Measurements from ENCODE around the gene KCND3.

KCND3 gene

DNA sequence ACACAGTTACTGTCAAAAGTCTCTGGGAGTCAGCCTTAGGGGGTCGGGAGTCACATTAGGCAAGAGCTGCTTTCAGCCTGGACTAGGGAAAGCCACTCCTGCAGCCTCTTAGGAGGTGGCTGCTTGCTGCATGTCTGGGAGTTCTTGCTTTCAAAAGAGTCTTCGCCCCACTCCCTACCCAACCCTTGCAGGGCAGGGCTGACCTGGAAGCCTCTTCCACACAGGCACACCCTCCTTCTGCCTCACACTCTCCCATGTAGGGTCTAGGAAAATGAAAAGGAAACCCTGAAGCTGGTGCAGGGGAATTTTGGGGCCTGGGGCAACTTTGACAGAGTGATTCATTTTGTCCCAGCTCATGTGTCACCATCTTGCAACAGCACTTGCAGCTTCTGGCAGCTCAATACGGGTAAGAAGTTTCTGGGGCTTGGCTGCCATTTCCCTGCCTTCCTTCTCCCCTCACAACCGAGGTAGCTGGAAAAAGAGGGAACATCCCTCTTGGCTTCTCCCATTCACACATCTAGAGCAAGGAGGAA is 37.3 kb downstream of the KCND3 start:
- no peak for TF ChIP-seq ZFX (IDR thresholded peaks at IDR 0.05; ENCODE audit: borderline replicate concordance)
- TF ChIP-seq, protein P1, sequence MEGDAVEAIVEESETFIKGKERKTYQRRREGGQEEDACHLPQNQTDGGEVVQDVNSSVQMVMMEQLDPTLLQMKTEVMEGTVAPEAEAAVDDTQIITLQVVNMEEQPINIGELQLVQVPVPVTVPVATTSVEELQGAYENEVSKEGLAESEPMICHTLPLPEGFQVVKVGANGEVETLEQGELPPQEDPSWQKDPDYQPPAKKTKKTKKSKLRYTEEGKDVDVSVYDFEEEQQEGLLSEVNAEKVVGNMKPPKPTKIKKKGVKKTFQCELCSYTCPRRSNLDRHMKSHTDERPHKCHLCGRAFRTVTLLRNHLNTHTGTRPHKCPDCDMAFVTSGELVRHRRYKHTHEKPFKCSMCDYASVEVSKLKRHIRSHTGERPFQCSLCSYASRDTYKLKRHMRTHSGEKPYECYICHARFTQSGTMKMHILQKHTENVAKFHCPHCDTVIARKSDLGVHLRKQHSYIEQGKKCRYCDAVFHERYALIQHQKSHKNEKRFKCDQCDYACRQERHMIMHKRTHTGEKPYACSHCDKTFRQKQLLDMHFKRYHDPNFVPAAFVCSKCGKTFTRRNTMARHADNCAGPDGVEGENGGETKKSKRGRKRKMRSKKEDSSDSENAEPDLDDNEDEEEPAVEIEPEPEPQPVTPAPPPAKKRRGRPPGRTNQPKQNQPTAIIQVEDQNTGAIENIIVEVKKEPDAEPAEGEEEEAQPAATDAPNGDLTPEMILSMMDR (IDR thresholded peaks at IDR 0.05) = no peak
- no peak overlapping the region for H3K27ac ChIP-seq

DNA sequence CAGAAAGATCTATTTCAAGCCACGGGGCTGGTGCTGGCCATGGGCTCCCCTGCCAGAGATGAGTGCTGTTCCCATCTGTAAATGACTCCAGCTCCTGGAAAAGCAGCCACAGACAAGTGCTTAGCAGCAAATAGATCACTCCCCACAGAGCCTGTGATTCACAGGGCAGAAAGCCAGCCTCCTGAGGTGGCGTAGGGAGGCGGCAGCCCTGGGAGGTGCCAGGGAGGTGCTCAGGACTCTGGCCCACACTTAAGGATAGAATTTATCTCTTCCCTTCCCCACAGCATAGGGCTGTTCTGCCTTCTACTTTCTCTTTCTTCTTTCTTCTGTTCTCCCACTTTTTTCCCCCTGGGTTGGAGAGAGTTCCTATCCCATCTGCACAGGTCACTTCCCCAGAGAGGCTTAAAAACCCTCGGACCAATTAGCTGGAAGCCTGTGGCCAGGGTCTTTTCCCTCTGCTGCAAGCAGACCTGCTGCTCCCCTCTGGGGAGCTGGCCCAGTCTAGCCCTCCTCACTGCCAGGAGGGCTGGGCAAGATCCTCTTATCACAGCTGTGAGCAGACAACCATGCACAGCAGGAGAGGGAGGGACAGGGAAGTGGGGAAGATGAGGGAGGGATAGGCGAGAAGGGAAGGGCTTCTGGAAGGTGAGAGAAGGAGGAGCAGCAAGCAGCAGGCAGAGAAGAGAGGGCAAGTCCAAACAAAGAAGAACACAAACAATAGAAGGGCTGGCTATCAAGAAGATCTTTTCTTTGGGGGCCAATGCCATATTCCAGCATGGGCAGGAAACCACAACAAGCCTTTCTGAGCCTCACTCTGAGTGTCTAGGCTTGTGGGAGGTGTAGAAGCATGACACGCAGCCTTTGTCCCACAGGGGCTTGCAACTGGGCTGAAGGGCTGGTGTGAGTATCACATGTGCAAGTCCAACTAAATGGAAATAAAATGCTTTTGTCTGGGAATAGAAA is 41.0 kb downstream of the KCND3 start:
- H3K27ac ChIP-seq = no peak overlapping the region
- TF ChIP-seq ZFX (IDR thresholded peaks at IDR 0.05; ENCODE audit: borderline replicate concordance) = no peak
- TF ChIP-seq, protein P1 (IDR thresholded peaks at IDR 0.05) = no peak

DNA sequence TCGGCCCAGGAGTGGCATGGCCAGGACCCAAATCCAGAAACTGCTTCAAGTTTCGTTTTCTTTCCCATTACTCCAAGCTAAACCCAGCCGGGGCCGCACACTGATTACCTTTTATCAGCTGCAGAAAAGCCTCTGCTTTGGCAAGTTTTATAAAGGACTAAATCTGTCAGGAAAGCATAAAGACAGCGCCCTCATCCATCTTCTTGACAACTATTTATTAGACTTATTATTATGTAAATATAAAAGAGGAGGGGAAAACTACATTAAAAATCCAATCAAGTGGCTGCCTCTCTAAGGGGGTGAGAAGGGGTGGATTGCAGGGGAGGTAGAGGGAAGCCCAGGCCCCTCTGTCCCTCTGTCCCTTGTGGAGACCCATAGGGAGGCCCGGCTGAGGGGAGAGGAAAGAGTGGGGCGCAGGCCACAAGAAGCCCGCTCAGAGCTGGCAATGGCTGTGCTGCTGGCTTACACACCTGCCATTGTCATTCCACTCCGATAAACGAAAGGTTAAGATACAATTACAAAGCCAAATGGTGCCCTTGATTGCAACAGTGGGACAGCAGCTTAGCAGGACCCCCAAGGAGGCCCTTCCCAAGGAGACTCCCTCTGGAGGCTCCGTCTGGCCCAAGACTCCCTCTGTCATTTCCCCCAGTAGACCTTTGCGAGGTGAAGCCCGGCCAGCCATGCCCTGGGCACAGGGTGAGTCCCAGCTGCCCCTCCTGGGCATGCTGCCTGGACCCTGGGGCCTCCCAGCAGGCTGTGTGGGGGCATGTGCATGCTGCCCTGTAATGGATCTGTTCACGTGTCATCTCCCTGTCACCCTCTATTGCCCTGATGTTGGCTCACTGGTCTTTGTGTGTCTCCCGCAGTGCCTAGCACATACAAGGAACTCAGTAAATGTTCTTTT is 45.4 kb downstream of the KCND3 start:
- TF ChIP-seq, protein P1 (IDR thresholded peaks at IDR 0.05) = no peak
- no peak for TF ChIP-seq ZFX (IDR thresholded peaks at IDR 0.05; ENCODE audit: borderline replicate concordance)
- no peak overlapping the region for H3K27ac ChIP-seq

DNA sequence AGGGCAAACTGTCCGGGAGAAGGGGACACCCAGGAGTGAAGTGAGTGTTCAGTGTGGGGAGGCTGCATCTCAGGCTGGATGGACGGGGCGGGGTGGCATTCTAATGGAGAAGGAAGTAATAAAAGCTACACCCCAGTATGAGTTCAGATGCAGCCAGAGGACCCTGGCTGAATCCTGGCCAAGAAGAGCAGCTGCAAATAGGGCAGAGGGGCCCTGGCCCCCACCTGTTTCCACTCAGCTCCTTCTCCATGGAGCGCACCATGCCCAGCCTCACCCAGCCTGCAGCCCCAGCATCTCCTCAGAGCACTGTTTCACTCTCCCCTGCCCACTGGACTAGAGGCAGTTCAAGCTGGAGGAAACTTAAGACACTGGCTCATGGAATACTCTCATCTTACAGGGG is 46.4 kb downstream of the KCND3 start:
- TF ChIP-seq ZFX (IDR thresholded peaks at IDR 0.05; ENCODE audit: borderline replicate concordance) = no peak
- TF ChIP-seq, protein P1 (IDR thresholded peaks at IDR 0.05) = no peak
- no peak overlapping the region for H3K27ac ChIP-seq

DNA sequence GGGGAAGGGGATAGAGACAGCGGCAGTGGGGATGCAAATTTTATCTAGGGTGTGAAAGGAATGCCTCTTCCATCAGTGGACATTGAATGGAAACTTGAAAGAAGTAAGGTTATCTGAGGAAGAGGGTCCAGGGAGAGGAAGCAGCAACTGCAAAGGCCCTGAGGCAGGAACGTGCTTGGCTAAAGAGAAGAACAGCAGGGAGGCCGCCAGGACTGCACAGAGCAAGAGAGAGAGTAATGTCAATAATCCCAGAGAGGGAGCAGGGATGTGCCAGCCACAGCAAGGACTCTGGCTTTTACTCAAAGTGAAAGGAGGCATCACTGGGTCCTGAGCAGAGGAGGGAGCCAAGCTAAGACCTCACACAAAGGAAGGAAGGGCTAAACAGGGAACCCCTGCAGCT is 50.9 kb downstream of the KCND3 start:
- H3K27ac ChIP-seq = no peak overlapping the region
- TF ChIP-seq ZFX (IDR thresholded peaks at IDR 0.05; ENCODE audit: borderline replicate concordance) = no peak
- TF ChIP-seq, protein P1 (IDR thresholded peaks at IDR 0.05) = no peak

DNA sequence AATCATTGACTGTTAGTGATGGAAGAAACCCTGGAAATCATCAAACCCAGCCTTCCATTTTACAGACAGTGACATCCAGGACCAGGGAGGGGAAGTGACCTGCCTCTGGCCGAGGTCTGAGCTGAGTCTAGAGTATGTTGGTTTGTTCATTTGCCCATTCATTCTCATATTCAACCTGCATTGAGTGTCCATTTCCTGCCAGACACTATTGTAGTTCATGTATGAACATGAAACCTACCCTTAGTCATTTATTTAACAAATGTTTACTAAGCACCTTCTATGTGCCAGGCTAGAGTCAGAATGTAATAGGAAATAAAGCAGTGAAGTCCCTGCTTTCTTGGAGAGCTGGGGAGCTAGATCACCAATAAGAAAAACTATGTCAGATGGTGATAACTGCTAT is 51.3 kb downstream of the KCND3 start:
- TF ChIP-seq ZFX (IDR thresholded peaks at IDR 0.05; ENCODE audit: borderline replicate concordance) = no peak
- TF ChIP-seq, protein P1 (IDR thresholded peaks at IDR 0.05) = no peak

More for the DNA sequence above, 51.3 kb downstream of the KCND3 start:
- H3K27ac ChIP-seq = no peak overlapping the region

All from 22Rv1 (cell line).